BE2C (cell line): ENCODE measurements around the gene ST6GALNAC5.

Source experiments
- DNase-seq: peaks from one replicate; pipeline ENCODE4 v3.0.0-alpha.2; 2020
- H3K27me3 ChIP-seq: fragments of 250-450 bp; sonication (Bioruptor Pico); 2 replicates; pipeline ENCODE4 v1.5.1; 2020; ENCODE audit warnings: mild to moderate bottlenecking
- H3K36me3 ChIP-seq: fragments of 250-450 bp; sonication (Bioruptor Pico); 2 replicates; pipeline ENCODE4 v1.5.1; 2020; ENCODE audit warnings: mild to moderate bottlenecking
- H3K4me1 ChIP-seq: fragments of 250-450 bp; sonication (Bioruptor Pico); 2 replicates; pipeline ENCODE4 v1.5.1; 2020
- H3K4me3 ChIP-seq: 2 replicates; pipeline ENCODE4 v1.5.1; 2011; ENCODE audit warnings: low read depth, low read length
- H3K9me3 ChIP-seq: fragments of 250-450 bp; sonication (Bioruptor Pico); 2 replicates; pipeline ENCODE4 v1.5.1; 2020
- CTCF ChIP-seq: IDR thresholded peaks from 2 replicates; pipeline ENCODE4 v1.5.1; 2012; ENCODE audit warnings: mild to moderate bottlenecking, low read depth, low read length

The ST6GALNAC5 gene

GRCh38 chr1:76919085-76919484, 51.8 kb downstream of the ST6GALNAC5 start:
- DNase-seq: no peak
- no peaks in the 10 kb centered on the region for H3K9me3 ChIP-seq
- TF ChIP-seq CTCF: no peak
- no peaks in the 10 kb centered on the region for H3K27me3 ChIP-seq
- H3K4me1 ChIP-seq: no peaks in the 10 kb centered on the region
- no peak overlapping the region for H3K4me3 ChIP-seq
- no peaks in the 10 kb centered on the region for H3K36me3 ChIP-seq

- H3K9me3 ChIP-seq: no peaks in the 10 kb centered on the region
- no peaks in the 10 kb centered on the region for H3K27me3 ChIP-seq
- DNase-seq: no peak
- no peaks in the 10 kb centered on the region for H3K36me3 ChIP-seq
- H3K4me1 ChIP-seq: no peaks in the 10 kb centered on the region
- H3K4me3 ChIP-seq: no peak overlapping the region
- TF ChIP-seq CTCF: no peak
Observed at GRCh38 chr1:76921590-76921989, 54.3 kb downstream of the ST6GALNAC5 start.

- no peaks in the 10 kb centered on the region for H3K9me3 ChIP-seq
- no peaks in the 10 kb centered on the region for H3K4me1 ChIP-seq
- H3K4me3 ChIP-seq: no peak overlapping the region
- TF ChIP-seq CTCF: no peak
- no peak for DNase-seq
- no peaks in the 10 kb centered on the region for H3K27me3 ChIP-seq
- no peaks in the 10 kb centered on the region for H3K36me3 ChIP-seq
Observed at GRCh38 chr1:76925825-76926224, 58.5 kb downstream of the ST6GALNAC5 start.

- Histone ChIP-seq H3K27me3 (no peaks in the 10 kb centered on the region), H3K36me3 (no peaks in the 10 kb centered on the region), H3K9me3 (no peaks in the 10 kb centered on the region), H3K4me3 (no peak overlapping the region), H3K4me1 (no peaks in the 10 kb centered on the region)
- no peak for DNase-seq
- TF ChIP-seq CTCF: no peak
Observed at GRCh38 chr1:76928522-76928921, 61.2 kb downstream of the ST6GALNAC5 start.

- Histone ChIP-seq H3K36me3 (no peaks in the 10 kb centered on the region), H3K4me3 (no peak overlapping the region), H3K9me3 (no peaks in the 10 kb centered on the region), H3K27me3 (no peaks in the 10 kb centered on the region), H3K4me1 (no peaks in the 10 kb centered on the region)
- TF ChIP-seq CTCF: no peak
- no peak for DNase-seq
Observed at GRCh38 chr1:76929136-76929535, 61.9 kb downstream of the ST6GALNAC5 start.

- DNase-seq: no peak
- Histone ChIP-seq H3K36me3 (no peaks in the 10 kb centered on the region), H3K9me3 (no peaks in the 10 kb centered on the region), H3K4me1 (no peaks in the 10 kb centered on the region), H3K27me3 (no peaks in the 10 kb centered on the region), H3K4me3 (no peak overlapping the region)
- TF ChIP-seq CTCF: no peak
Observed at GRCh38 chr1:76933847-76934815, 66.9 kb downstream of the ST6GALNAC5 start.
